ENCODE measurements around the gene ATP5PO. TPM values are rescaled to one million over a fixed set of nuclear protein-coding genes. Genes with fewer than 3 reads are reported as not detected.

Gene ATP5PO
- total and polyA plus RNA-seq, 2 of the 8 experiments (the other 6 are each of a cell fraction or from before 2014, with no cell fraction given) = 251 to 267 TPM

GRCh38 chr21:33856893-33857527 is 58.6 kb downstream of the ATP5PO start:
- 91% methylated on average over 17 of the region's 17 CpGs; no CpG with 5 or more reads in 1 of the 2 experiments for WGBS, 2 experiments (ENCODE audit: extremely low coverage in 1 of 2, insufficient coverage in 1 of 2, insufficient read length in 1 of 2, insufficient replicate concordance in 2 of 2, low coverage in 1 of 2, low lambda C conversion rate in 2 of 2, missing lambda C conversion rate in 1 of 2)
- Histone ChIP-seq H2AFZ (ENCODE audit: low read length) (no peak overlapping the region), H4K8ac (ENCODE audit: extremely low read depth, insufficient read depth, low read length) (no peak overlapping the region), H3K27me3 (replicated peaks in 1 of 4; ENCODE audit: control insufficient read depth in 3 of 4, extremely low read depth in 1 of 4, insufficient read depth in 3 of 4, low read length in 3 of 4) (no peaks in the 10 kb centered on the region; a peak in 1 of 7 replicates), H3K4ac (replicated peaks; ENCODE audit: insufficient read length, low read depth, low read length) (peak overlapping the region; percentile 28), H3K14ac (ENCODE audit: insufficient read length) (no peak overlapping the region), H4K5ac (ENCODE audit: insufficient read length, low read depth, low read length) (no peak overlapping the region), H3K23ac (ENCODE audit: insufficient read length) (no peak overlapping the region), H3K23me2 (ENCODE audit: low read depth, low read length) (no peaks in the 10 kb centered on the region), H2AK5ac (ENCODE audit: low read depth, low read length) (no peak overlapping the region), H2BK15ac (ENCODE audit: low read length) (no peak overlapping the region), H3K9ac (replicated peaks in 1 of 4; ENCODE audit: extremely low read depth in 1 of 4, low read depth in 3 of 4, low read length in 3 of 4) (no peak overlapping the region), H3K56ac (replicated peaks; ENCODE audit: insufficient read length, low read depth, low read length) (no peak overlapping the region), H4K91ac (replicated peaks; ENCODE audit: insufficient read length, low read length) (no peak overlapping the region), H3K4me3 (ENCODE audit: extremely low read depth in 1 of 4, insufficient read depth in 2 of 4, low read depth in 3 of 4, low read length in 4 of 4) (no peak overlapping the region), H3K27ac (ENCODE audit: low read depth, low read length) (no peak overlapping the region), H4K20me1 (replicated peaks in 1 of 2; ENCODE audit: control insufficient read depth in 1 of 2, insufficient read depth in 2 of 2, low read length in 2 of 2) (no peaks in the 10 kb centered on the region), H3K18ac (ENCODE audit: extremely low read depth, low read length) (0 out of 2 replicates have a peak overlapping the region, but pooled peaks have one; percentile 60), H2BK12ac (ENCODE audit: low read depth, low read length) (0 out of 2 replicates have a peak overlapping the region, but pooled peaks have one; percentile 39), H2BK5ac (ENCODE audit: low read depth, low read length) (no peak overlapping the region), H3K79me1 (ENCODE audit: low read depth, low read length) (no peaks in the 10 kb centered on the region), H3K79me2 (ENCODE audit: control insufficient read depth in 1 of 2, insufficient read depth in 2 of 2, low read length in 2 of 2) (no peaks in the 10 kb centered on the region), H3K9me3 (ENCODE audit: insufficient read depth in 2 of 2, low read depth in 1 of 2, low read length in 1 of 2) (no peaks in the 10 kb centered on the region), H2BK20ac (ENCODE audit: low read length) (0 out of 2 replicates have a peak overlapping the region, but pooled peaks have one; percentile 72), H2BK120ac (replicated peaks; ENCODE audit: low read depth, low read length) (no peak overlapping the region), H3K36me3 (ENCODE audit: control insufficient read depth in 2 of 4, insufficient read depth in 4 of 4, low read length in 3 of 4) (no peaks in the 10 kb centered on the region), H3K4me1 (replicated peaks in 1 of 4; ENCODE audit: control insufficient read depth in 3 of 4, insufficient read depth in 4 of 4, low read length in 3 of 4) (peaks cover 0 to 16% (median 13%) of the 10 kb centered on the region in 4 experiments; a peak in 5 of 7 replicates), H3K4me2 (ENCODE audit: insufficient read depth in 1 of 2, low read depth in 2 of 2, low read length in 2 of 2) (no peak overlapping the region)
- no peak for DNase-seq (ENCODE audit: low read depth in 1 of 2, low spot score in 2 of 2)
- CTCF ChIA-PET (ENCODE audit: partially characterized antibody) = interaction anchor here (1.5 kb wide), 2 partner anchors 39 to 47 kb away, joined by 3 read pairs; no protein-coding TSS in a partner anchor
- POLR2A ChIA-PET (ENCODE audit: partially characterized antibody) = interaction anchor here (1.5 kb wide), 1 partner anchor 9 kb away, joined by 3 read pairs; no protein-coding TSS in a partner anchor
- no peak for FAIRE-seq
- TF ChIP-seq ASH2L (IDR thresholded peaks at IDR 0.05; ENCODE audit: low read length) (no peak), BRCA1 (IDR thresholded peaks at IDR 0.05; ENCODE audit: low read depth, low read length) (no peak), EZH2 (IDR thresholded peaks at IDR 0.05; ENCODE audit: low read depth, low read length, severe bottlenecking) (no peak), TBP (IDR thresholded peaks at IDR 0.05; ENCODE audit: low read depth, low read length) (no peak), PHF8 (conservative IDR thresholded peaks at IDR 0.05; ENCODE audit: low read depth, low read length) (no peak), KDM1A (IDR thresholded peaks at IDR 0.05; ENCODE audit: borderline replicate concordance, low read length) (no peak), YY1 (IDR thresholded peaks at IDR 0.05; ENCODE audit: low read depth, low read length) (no peak), ZNF274 (IDR thresholded peaks at IDR 0.05; ENCODE audit: borderline replicate concordance, extremely low read depth, low read length) (no peak), EGR1 (IDR thresholded peaks at IDR 0.05; ENCODE audit: borderline replicate concordance, low read depth, low read length) (no peak), MAFK (IDR thresholded peaks at IDR 0.05; ENCODE audit: low read depth, low read length) (no peak), EP300 (IDR thresholded peaks at IDR 0.05; ENCODE audit: borderline replicate concordance in 1 of 2, low read depth in 2 of 2, low read length in 2 of 2) (no peak)
